Measurements from ENCODE around the gene CTDSPL.

GRCh38 chr3:37853691-37854413, 7.8 kb upstream of the CTDSPL start:
- TF ChIP-seq FOXM1 (IDR thresholded peaks at IDR 0.05; ENCODE audit: borderline replicate concordance, low read depth), result no peak
- TF ChIP-seq EGR1 (IDR thresholded peaks at IDR 0.05), result no peak
- TF ChIP-seq USF1 (IDR thresholded peaks at IDR 0.05), result no peak
- TF ChIP-seq REST (IDR thresholded peaks at IDR 0.05; ENCODE audit: low read depth), result no peak
- no peak for TF ChIP-seq CREB1 (IDR thresholded peaks at IDR 0.05; ENCODE audit: low read depth)
- TF ChIP-seq TCF12 (IDR thresholded peaks at IDR 0.05; ENCODE audit: low read depth), result no peak
- TF ChIP-seq YY1 (IDR thresholded peaks at IDR 0.05; ENCODE audit: low read depth), result no peak
- no peak for TF ChIP-seq RAD21 (IDR thresholded peaks at IDR 0.05; ENCODE audit: low read depth)
- no peak for TF ChIP-seq EP300 (IDR thresholded peaks at IDR 0.05; ENCODE audit: borderline replicate concordance)
- TF ChIP-seq MAX (IDR thresholded peaks at IDR 0.05), result no peak
- TF ChIP-seq TAF1 (IDR thresholded peaks at IDR 0.05; ENCODE audit: low read depth), result no peak
- no peak for TF ChIP-seq CEBPB (IDR thresholded peaks at IDR 0.05)
- no peak for TF ChIP-seq TEAD4 (IDR thresholded peaks at IDR 0.05)
